ENCODE data around the gene NXPH1. TPM values are rescaled to one million over a fixed set of nuclear protein-coding genes. Genes with fewer than 3 reads are reported as not detected.

NXPH1 gene
- total RNA-seq, 2 donors from 2014 or later = 0.24 TPM; not detected in 1

GRCh38 chr7:8390262-8390626 is 43.2 kb upstream of the NXPH1 start:
- 45 to 62% methylated on average over 2 to 3 of the region's 3 CpGs for WGBS, 2 experiments (ENCODE audit: insufficient coverage in 1 of 2, insufficient read length in 1 of 2)
- DNase-seq = no peak
- Histone ChIP-seq H3K4me3 (ENCODE audit: low read length) (peak overlapping the region; percentile 56), H3K4me1 (ENCODE audit: control insufficient read depth, insufficient read depth, low read length) (peaks cover 6% of the 10 kb centered on the region), H3K9me3 (ENCODE audit: control insufficient read depth, low read length) (no peaks in the 10 kb centered on the region), H3K27ac (ENCODE audit: low read depth, low read length) (no peak overlapping the region), H3K27me3 (ENCODE audit: control insufficient read depth, insufficient read depth, low read length, poor library complexity, severe bottlenecking) (peaks cover 5% of the 10 kb centered on the region), H3K9ac (ENCODE audit: extremely low read depth, low read length, poor library complexity, severe bottlenecking) (no peak overlapping the region), H3K36me3 (ENCODE audit: control insufficient read depth, insufficient read depth, low read length) (no peaks in the 10 kb centered on the region)
- Mint-ChIP-seq H3K4me3 (peak overlapping the region; percentile 38), H3K27me3 (ENCODE audit: insufficient read depth) (no peaks in the 10 kb centered on the region), H3K4me1 (peaks cover 39% of the 10 kb centered on the region), H3K9me3 (no peaks in the 10 kb centered on the region), H3K36me3 (ENCODE audit: low read depth) (no peaks in the 10 kb centered on the region), H3K27ac (no peak overlapping the region)
- TF ChIP-seq CTCF (conservative IDR thresholded peaks at IDR 0.05) = no peak

- no peak overlapping the region for H3K4me3 ChIP-seq (ENCODE audit: low read length)
- no peaks in the 10 kb centered on the region for H3K36me3 ChIP-seq (ENCODE audit: control insufficient read depth, insufficient read depth, low read length)
- TF ChIP-seq CTCF (conservative IDR thresholded peaks at IDR 0.05) = no peak
- peaks cover 5% of the 10 kb centered on the region for H3K27me3 ChIP-seq (ENCODE audit: control insufficient read depth, insufficient read depth, low read length, poor library complexity, severe bottlenecking)
- H3K9ac ChIP-seq (ENCODE audit: extremely low read depth, low read length, poor library complexity, severe bottlenecking) = no peak overlapping the region
- H3K4me3 Mint-ChIP-seq = no peak overlapping the region
- no peak overlapping the region for H3K27ac Mint-ChIP-seq
- no peak overlapping the region for H3K27ac ChIP-seq (ENCODE audit: low read depth, low read length)
- H3K9me3 ChIP-seq (ENCODE audit: control insufficient read depth, low read length) = no peaks in the 10 kb centered on the region
- peaks cover 29% of the 10 kb centered on the region for H3K4me1 Mint-ChIP-seq
- no peak for DNase-seq
- H3K36me3 Mint-ChIP-seq (ENCODE audit: low read depth) = no peaks in the 10 kb centered on the region
- H3K4me1 ChIP-seq (ENCODE audit: control insufficient read depth, insufficient read depth, low read length) = peaks cover 6% of the 10 kb centered on the region
- WGBS, 2 experiments (ENCODE audit: insufficient coverage in 1 of 2, insufficient read length in 1 of 2) = 76% methylated on average over 6 of the region's 6 CpGs; no CpG with 5 or more reads in 1 of the 2 experiments
- H3K9me3 Mint-ChIP-seq = no peaks in the 10 kb centered on the region
- no peaks in the 10 kb centered on the region for H3K27me3 Mint-ChIP-seq (ENCODE audit: insufficient read depth)
These were observed 41.9 kb upstream of the NXPH1 start for GRCh38 chr7:8391353-8392062.

GRCh38 chr7:8396294-8396693 is 37.1 kb upstream of the NXPH1 start:
- Mint-ChIP-seq H3K4me1 (peaks cover 5% of the 10 kb centered on the region), H3K36me3 (ENCODE audit: low read depth) (no peaks in the 10 kb centered on the region), H3K4me3 (no peak overlapping the region), H3K27ac (no peak overlapping the region), H3K27me3 (ENCODE audit: insufficient read depth) (no peaks in the 10 kb centered on the region), H3K9me3 (no peaks in the 10 kb centered on the region)
- WGBS, 2 experiments (ENCODE audit: insufficient coverage in 1 of 2, insufficient read length in 1 of 2) = 85 to 92% methylated on average over 3 to 5 of the region's 5 CpGs
- no peak for TF ChIP-seq CTCF (conservative IDR thresholded peaks at IDR 0.05)
- H3K27me3 ChIP-seq (ENCODE audit: control insufficient read depth, insufficient read depth, low read length, poor library complexity, severe bottlenecking) = no peaks in the 10 kb centered on the region
- no peak overlapping the region for H3K4me3 ChIP-seq (ENCODE audit: low read length)
- H3K27ac ChIP-seq (ENCODE audit: low read depth, low read length) = no peak overlapping the region
- no peaks in the 10 kb centered on the region for H3K36me3 ChIP-seq (ENCODE audit: control insufficient read depth, insufficient read depth, low read length)
- no peak for DNase-seq
- H3K9ac ChIP-seq (ENCODE audit: extremely low read depth, low read length, poor library complexity, severe bottlenecking) = no peak overlapping the region
- no peaks in the 10 kb centered on the region for H3K9me3 ChIP-seq (ENCODE audit: control insufficient read depth, low read length)
- H3K4me1 ChIP-seq (ENCODE audit: control insufficient read depth, insufficient read depth, low read length) = peaks cover under 1% of the 10 kb centered on the region
